Chondrocyte (in vitro differentiated cells): ENCODE measurements around the gene SPEF1. TPM values are rescaled to one million over a fixed set of nuclear protein-coding genes. Genes with fewer than 3 reads are reported as not detected.
A peak's percentile ranks its signal among the peaks of the same experiment; 100 is the strongest.

ENCODE experiments used
- DNase-seq: peaks from one replicate; pipeline ENCODE4 v3.0.0; 2021; ENCODE audit warnings: mixed read lengths, low spot score
- H3K27ac Mint-ChIP-seq: one replicate; pipeline ENCODE4 v1.8.0; 2021; ENCODE audit warnings: mild to moderate bottlenecking, moderate library complexity, mixed read lengths; ENCODE audit not compliant: unreplicated experiment
- H3K27me3 Mint-ChIP-seq: 2 replicates; pipeline ENCODE4 v1.8.0; 2021; ENCODE audit warnings: low read depth, mixed read lengths
- H3K36me3 Mint-ChIP-seq: 2 replicates; pipeline ENCODE4 v1.8.0; 2021; ENCODE audit warnings: low read depth, mixed read lengths
- H3K4me1 Mint-ChIP-seq: 2 replicates; pipeline ENCODE4 v1.8.0; 2021; ENCODE audit warnings: low read depth, mild to moderate bottlenecking, mixed read lengths
- H3K4me3 Mint-ChIP-seq: one replicate; pipeline ENCODE4 v1.8.0; 2021; ENCODE audit warnings: mild to moderate bottlenecking, moderate library complexity, mixed read lengths; ENCODE audit not compliant: unreplicated experiment
- H3K9me3 Mint-ChIP-seq: 2 replicates; pipeline ENCODE4 v1.8.0; 2021; ENCODE audit warnings: low read depth, mixed read lengths
- CTCF ChIP-seq: fragments of 200-600 bp; sonication (generic); IDR thresholded peaks from 2 replicates; pipeline ENCODE4 v1.5.0; 2021; ENCODE audit warnings: antibody characterized with exemption, mild to moderate bottlenecking, moderate library complexity
- total RNA-seq: library from RNA; stranded (reverse); gene quantifications from 3 replicates; pipeline ENCODE4 v1.2.1, GENCODE V29; 2021

SPEF1 gene
- total RNA-seq, 1 donor from 2014 or later: 0.12 TPM

DNA sequence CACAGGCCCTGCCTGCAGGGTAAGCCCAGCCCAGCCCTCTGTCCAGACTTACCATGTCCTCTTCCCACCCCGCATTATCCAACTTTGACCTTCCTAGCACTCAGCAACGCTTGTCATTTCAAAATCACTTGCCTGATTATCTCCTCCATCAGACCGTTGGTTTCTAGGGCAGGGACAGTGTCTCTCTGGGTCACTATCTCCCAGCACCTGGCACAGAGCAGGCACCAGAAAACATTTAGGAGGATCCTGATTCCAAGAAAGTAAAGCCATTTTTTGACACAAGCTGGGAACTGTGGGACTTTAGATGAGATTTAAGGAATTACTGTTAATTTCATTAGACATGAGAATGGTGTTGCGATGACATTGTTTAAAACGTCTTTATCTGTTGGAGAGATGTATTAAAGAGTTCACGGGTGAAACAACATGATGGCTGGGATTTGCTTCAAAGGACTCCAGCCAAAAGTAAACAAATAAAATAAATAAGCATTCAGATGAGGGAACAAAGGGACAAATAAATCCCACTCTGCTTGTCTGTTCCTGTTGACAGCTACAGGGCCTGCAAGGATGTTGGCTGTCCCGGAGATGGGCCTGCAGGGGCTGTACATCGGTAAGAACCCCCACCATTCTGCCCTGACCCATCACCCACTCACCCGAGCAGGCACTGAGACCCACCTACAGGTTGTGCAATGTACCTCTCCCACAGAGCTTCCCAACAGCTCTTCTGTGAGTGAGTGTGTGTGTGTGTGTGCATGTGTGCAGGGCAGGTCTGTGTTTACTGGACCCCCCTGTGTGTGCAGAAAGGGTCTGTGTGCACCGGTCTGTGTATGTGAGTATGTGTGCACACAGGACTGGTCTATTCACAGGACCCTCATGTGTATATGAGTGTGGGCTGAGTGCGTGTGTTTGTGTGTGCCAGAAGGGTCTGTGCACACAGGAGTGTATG, 42.9 kb downstream of the SPEF1 start:
- Mint-ChIP-seq H3K4me1 (no peaks in the 10 kb centered on the region), H3K27ac (no peak overlapping the region), H3K4me3 (no peak overlapping the region), H3K9me3 (no peaks in the 10 kb centered on the region), H3K27me3 (peaks cover 1% of the 10 kb centered on the region), H3K36me3 (no peaks in the 10 kb centered on the region)
- no peak for TF ChIP-seq CTCF
- peak; percentile 40 for DNase-seq

GRCh38 chr20:3735768-3736167, 45.5 kb downstream of the SPEF1 start:
- peaks cover 5% of the 10 kb centered on the region for H3K27me3 Mint-ChIP-seq
- no peak for TF ChIP-seq CTCF
- no peak overlapping the region for H3K4me3 Mint-ChIP-seq
- H3K4me1 Mint-ChIP-seq: no peaks in the 10 kb centered on the region
- H3K27ac Mint-ChIP-seq: no peak overlapping the region
- no peak for DNase-seq
- no peaks in the 10 kb centered on the region for H3K36me3 Mint-ChIP-seq
- no peaks in the 10 kb centered on the region for H3K9me3 Mint-ChIP-seq

DNA sequence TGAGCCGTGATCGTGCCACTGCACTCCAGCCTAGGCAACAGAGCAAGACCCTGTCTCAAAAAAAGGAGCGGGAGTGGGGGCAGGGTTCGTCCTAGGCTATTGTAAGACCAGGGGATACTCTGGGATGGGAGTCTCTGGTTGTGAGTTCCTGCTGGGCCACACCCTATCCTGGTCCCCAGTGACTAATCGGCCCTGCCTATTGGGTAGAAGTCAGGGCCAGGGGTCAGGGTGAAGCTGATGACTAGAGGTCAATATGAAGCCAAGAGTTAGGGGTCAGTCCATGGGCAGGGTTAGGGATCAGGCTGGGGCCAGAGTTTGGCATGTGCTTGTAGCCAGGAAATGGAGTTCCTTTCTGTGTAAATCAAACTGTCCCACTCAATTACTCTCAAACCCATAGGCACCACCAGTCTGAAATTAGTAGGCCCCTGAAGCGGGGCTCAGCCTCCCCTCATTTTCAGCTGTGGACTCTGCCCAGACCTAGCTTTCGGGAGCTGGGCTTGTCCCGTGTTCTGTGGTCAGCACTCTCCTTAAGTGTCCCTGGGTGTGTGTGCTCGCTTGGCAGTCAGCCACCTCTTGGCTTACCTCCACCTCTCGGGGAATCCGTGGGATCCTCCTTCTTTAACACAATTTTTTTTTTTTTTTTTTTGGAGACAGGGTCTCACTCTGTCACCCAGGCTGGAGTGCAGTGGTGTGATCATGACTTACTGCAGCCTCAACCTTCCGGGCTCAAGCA, 47.0 kb downstream of the SPEF1 start:
- Mint-ChIP-seq H3K27me3 (peaks cover 11% of the 10 kb centered on the region), H3K27ac (no peak overlapping the region), H3K4me1 (no peaks in the 10 kb centered on the region), H3K36me3 (no peaks in the 10 kb centered on the region), H3K9me3 (no peaks in the 10 kb centered on the region), H3K4me3 (no peak overlapping the region)
- no peak for TF ChIP-seq CTCF
- peak; percentile 36 for DNase-seq

- no peaks in the 10 kb centered on the region for H3K36me3 Mint-ChIP-seq
- peaks cover 11% of the 10 kb centered on the region for H3K27me3 Mint-ChIP-seq
- DNase-seq: peak; percentile 54
- no peaks in the 10 kb centered on the region for H3K4me1 Mint-ChIP-seq
- no peaks in the 10 kb centered on the region for H3K9me3 Mint-ChIP-seq
- H3K27ac Mint-ChIP-seq: no peak overlapping the region
- no peak overlapping the region for H3K4me3 Mint-ChIP-seq
- no peak for TF ChIP-seq CTCF
Measured at GRCh38 chr20:3733119-3733995, 47.9 kb downstream of the SPEF1 start.
